ENCODE data around the gene IL9R. TPM values are rescaled to one million over a fixed set of nuclear protein-coding genes. Genes with fewer than 3 reads are reported as not detected.
A peak's percentile ranks its signal among the peaks of the same experiment; 100 is the strongest.
"Not testable (repeated sequence)": the region's sequence is repeated elsewhere in the genome, so short reads cannot be mapped to it uniquely, and the experiment has no call there.

Gene IL9R
- total RNA-seq, 1 donor from 2014 or later: not detected

- no peaks in the 10 kb centered on the region for H3K36me3 ChIP-seq
- no peaks in the 10 kb centered on the region for H3K27me3 ChIP-seq
- intact Hi-C loops (cut with DNase I): no loop called here
- H3K9me3 ChIP-seq: no peaks in the 10 kb centered on the region
- TF ChIP-seq CTCF (IDR thresholded peaks at IDR 0.05) (no peak), POLR2A (IDR thresholded peaks at IDR 0.05) (no peak), POLR2AphosphoS5 (IDR thresholded peaks at IDR 0.05; ENCODE audit: insufficient read depth in 1 of 2, low read depth in 1 of 2) (no peak)
- no peaks in the 10 kb centered on the region for H3K4me1 ChIP-seq
- DNase-seq (ENCODE audit: extremely low spot score in 2 of 2): peak in 1 of 2 donors; percentile 14
- H3K4me3 ChIP-seq: no peak overlapping the region
- no peak overlapping the region for H3K27ac ChIP-seq
Measured at GRCh38 chrX:155966876-155967275, 30.6 kb upstream of the IL9R start.

- H3K36me3 ChIP-seq: no peaks in the 10 kb centered on the region
- intact Hi-C loops (cut with DNase I): no loop called here
- TF ChIP-seq CTCF (IDR thresholded peaks at IDR 0.05) (no peak), POLR2AphosphoS5 (IDR thresholded peaks at IDR 0.05; ENCODE audit: insufficient read depth in 1 of 2, low read depth in 1 of 2) (no peak), POLR2A (IDR thresholded peaks at IDR 0.05) (no peak)
- no peaks in the 10 kb centered on the region for H3K9me3 ChIP-seq
- no peak overlapping the region for H3K4me3 ChIP-seq
- no peaks in the 10 kb centered on the region for H3K4me1 ChIP-seq
- H3K27me3 ChIP-seq: no peaks in the 10 kb centered on the region
- DNase-seq (ENCODE audit: extremely low spot score in 2 of 2): peak in 1 of 2 donors; percentile 7
- H3K27ac ChIP-seq: no peak overlapping the region
Measured at GRCh38 chrX:155967653-155968325, 29.7 kb upstream of the IL9R start.

GRCh38 chrX:155968326-155968661, 29.2 kb upstream of the IL9R start:
- Histone ChIP-seq H3K27ac (no peak overlapping the region), H3K4me3 (no peak overlapping the region), H3K27me3 (no peaks in the 10 kb centered on the region), H3K36me3 (no peaks in the 10 kb centered on the region), H3K9me3 (no peaks in the 10 kb centered on the region), H3K4me1 (no peaks in the 10 kb centered on the region)
- TF ChIP-seq POLR2A (IDR thresholded peaks at IDR 0.05): no peak
- DNase-seq (ENCODE audit: extremely low spot score in 2 of 2): no peak
- intact Hi-C loops (cut with DNase I): no loop called here

DNA sequence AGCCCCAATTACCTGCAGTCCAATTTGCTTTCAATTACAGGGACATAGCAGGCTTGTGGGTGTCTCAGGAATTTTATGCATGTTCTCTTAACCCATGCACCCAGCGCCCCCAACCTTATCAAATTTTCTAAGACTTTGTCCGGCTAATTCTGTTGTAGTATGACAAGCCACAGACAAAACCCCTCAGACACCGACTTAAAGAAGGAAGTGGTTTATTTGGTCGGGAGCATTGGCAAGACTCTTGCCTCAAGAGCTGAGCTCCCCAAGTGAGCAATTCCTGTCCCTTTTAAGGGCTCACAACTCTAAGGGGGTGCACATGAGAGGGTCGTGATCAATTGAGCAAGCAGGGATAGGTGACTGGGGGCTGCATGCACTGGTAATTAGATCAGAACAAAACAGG, 28.7 kb upstream of the IL9R start:
- intact Hi-C loops (cut with DNase I): no loop called here
- no peaks in the 10 kb centered on the region for H3K4me1 ChIP-seq
- no peaks in the 10 kb centered on the region for H3K9me3 ChIP-seq
- H3K4me3 ChIP-seq: no peak overlapping the region
- no peak overlapping the region for H3K27ac ChIP-seq
- TF ChIP-seq CTCF (IDR thresholded peaks at IDR 0.05) (no peak), POLR2A (IDR thresholded peaks at IDR 0.05) (no peak), POLR2AphosphoS5 (IDR thresholded peaks at IDR 0.05; ENCODE audit: insufficient read depth in 1 of 2, low read depth in 1 of 2) (no peak)
- DNase-seq (ENCODE audit: extremely low spot score in 2 of 2): peak in 1 of 2 donors; percentile 43
- no peaks in the 10 kb centered on the region for H3K36me3 ChIP-seq
- H3K27me3 ChIP-seq: no peaks in the 10 kb centered on the region

- H3K9me3 ChIP-seq; intact Hi-C loops (cut with DNase I); H3K36me3 ChIP-seq; H3K27me3 ChIP-seq; H3K27ac ChIP-seq; H3K4me3 ChIP-seq; H3K4me1 ChIP-seq: not testable (repeated sequence)
- DNase-seq (ENCODE audit: extremely low spot score in 2 of 2): peak in 1 of 2 donors; percentile 3
Measured at GRCh38 chrX:155971658-155972057, 25.8 kb upstream of the IL9R start.

GRCh38 chrX:155972241-155972640, 25.3 kb upstream of the IL9R start:
- intact Hi-C loops (cut with DNase I); DNase-seq (ENCODE audit: extremely low spot score in 2 of 2); H3K36me3 ChIP-seq; H3K27ac ChIP-seq; H3K9me3 ChIP-seq; H3K27me3 ChIP-seq; H3K4me3 ChIP-seq; H3K4me1 ChIP-seq: not testable (repeated sequence)

DNA sequence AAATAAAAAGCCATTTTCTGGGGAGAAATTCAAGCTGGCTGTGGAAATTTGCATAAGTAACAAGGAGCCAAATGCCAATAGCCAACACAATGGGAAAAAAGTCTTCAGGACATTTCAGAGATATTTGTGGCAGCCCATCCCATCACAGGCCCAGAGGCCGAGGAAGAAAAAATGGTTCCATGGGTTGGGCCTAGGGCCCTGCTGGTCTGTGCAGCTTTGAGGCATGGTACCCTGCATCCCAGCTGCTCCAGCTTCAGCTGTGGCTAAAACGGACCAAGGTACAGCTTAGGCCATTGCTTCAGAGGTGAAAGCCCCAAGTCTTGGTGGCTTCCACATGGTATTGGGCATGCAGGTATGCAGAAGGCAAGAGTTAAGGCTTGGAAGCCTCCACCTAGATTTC, 14.2 kb upstream of the IL9R start:
- no peaks in the 10 kb centered on the region for H3K9me3 ChIP-seq
- H3K36me3 ChIP-seq: no peaks in the 10 kb centered on the region
- intact Hi-C loops (cut with DNase I): no loop called here
- no peaks in the 10 kb centered on the region for H3K27me3 ChIP-seq
- H3K27ac ChIP-seq: no peak overlapping the region
- no peak for DNase-seq (ENCODE audit: extremely low spot score in 2 of 2)
- no peaks in the 10 kb centered on the region for H3K4me1 ChIP-seq
- no peak overlapping the region for H3K4me3 ChIP-seq
- TF ChIP-seq CTCF (IDR thresholded peaks at IDR 0.05): no peak
- no peak for TF ChIP-seq POLR2A (IDR thresholded peaks at IDR 0.05)
- TF ChIP-seq POLR2AphosphoS5 (IDR thresholded peaks at IDR 0.05; ENCODE audit: insufficient read depth in 1 of 2, low read depth in 1 of 2): no peak
